SHP77 treated with DMSO at 0.1 percent for 48 hours (cell line): ENCODE data around the gene HSPA12B.

Experiments
- DNase-seq: peaks from one replicate; lab custom pipeline; 2025; lab: John Stamatoyannopoulos, UW

The HSPA12B gene

GRCh38 chr20:3729811-3730540 lies 2.5 kb upstream of the HSPA12B start:
- DNase-seq: no peak

GRCh38 chr20:3730803-3731672 lies 1.4 kb upstream of the HSPA12B start:
- DNase-seq: no peak

GRCh38 chr20:3731944-3732326 lies 550 bp upstream of the HSPA12B start:
- no peak for DNase-seq

GRCh38 chr20:3733119-3733995 lies 872 bp downstream of the HSPA12B start:
- no peak for DNase-seq

- DNase-seq: no peak
Observed at GRCh38 chr20:3734111-3734843, 1.8 kb downstream of the HSPA12B start.

GRCh38 chr20:3735768-3736167 lies 3.3 kb downstream of the HSPA12B start:
- DNase-seq: no peak

GRCh38 chr20:3738111-3739053 lies 5.9 kb downstream of the HSPA12B start:
- no peak for DNase-seq

- no peak for DNase-seq
Observed at GRCh38 chr20:3739054-3739925, 6.8 kb downstream of the HSPA12B start.

GRCh38 chr20:3739926-3740451 lies 7.5 kb downstream of the HSPA12B start:
- DNase-seq: no peak

- DNase-seq: no peak
Observed at GRCh38 chr20:3740615-3741301, 8.3 kb downstream of the HSPA12B start.

GRCh38 chr20:3741836-3742458 lies 9.5 kb downstream of the HSPA12B start:
- no peak for DNase-seq

GRCh38 chr20:3743251-3743650 lies 10.8 kb downstream of the HSPA12B start:
- DNase-seq: no peak

GRCh38 chr20:3744037-3744436 lies 11.6 kb downstream of the HSPA12B start:
- no peak for DNase-seq

- DNase-seq: no peak
Observed at GRCh38 chr20:3744806-3745685, 12.6 kb downstream of the HSPA12B start.

- DNase-seq: no peak
Observed at GRCh38 chr20:3745686-3746173, 13.2 kb downstream of the HSPA12B start.

- DNase-seq: no peak
Observed at GRCh38 chr20:3747471-3747870, 15.0 kb downstream of the HSPA12B start.

GRCh38 chr20:3748073-3748472 lies 15.6 kb downstream of the HSPA12B start:
- DNase-seq: no peak
